Measurements from ENCODE around the gene FARP1.

FARP1 gene

DNA sequence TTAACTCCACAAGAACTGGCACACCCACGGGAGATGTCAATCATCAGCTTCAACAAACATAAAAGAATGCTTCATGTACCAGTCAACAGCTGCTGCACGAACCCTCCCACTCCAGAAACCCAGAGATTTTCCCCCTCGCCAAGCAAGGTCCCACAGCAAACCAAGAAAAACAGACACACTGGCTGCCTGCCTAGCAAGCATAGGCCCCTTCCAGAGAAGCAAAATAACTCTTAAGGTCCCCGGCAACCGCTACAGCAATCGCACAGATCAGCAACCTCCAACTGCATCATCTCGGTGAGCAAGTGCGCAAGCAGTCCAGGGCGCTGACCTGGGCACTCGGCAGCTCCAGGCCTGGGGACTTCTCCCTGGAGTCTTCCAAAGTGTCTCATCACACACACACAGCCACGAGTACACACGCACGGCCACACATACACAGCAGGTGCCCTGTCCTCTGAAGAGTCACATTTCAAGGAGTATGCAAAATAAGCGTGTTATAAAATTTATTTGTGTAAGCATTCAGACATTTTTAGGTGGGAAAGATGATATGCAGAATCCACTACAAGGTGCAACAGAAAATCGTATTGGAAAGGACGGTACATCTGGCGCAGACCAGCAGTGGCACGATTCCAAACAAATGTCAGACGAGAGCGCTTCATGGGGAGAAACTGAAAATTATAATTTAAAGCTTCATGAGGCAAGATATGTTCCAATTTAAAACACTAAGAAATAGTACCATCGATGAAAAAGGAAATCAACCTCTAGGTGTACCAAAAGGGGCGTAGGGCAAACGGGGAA lies 309.0 kb downstream of the FARP1 start:
- DNase-seq: no peak

- DNase-seq: no peak
Observed at GRCh38 chr13:98452851-98453843, 310.3 kb downstream of the FARP1 start.

GRCh38 chr13:98454389-98454881 lies 311.5 kb downstream of the FARP1 start:
- DNase-seq: no peak

- no peak for DNase-seq
Observed at GRCh38 chr13:98456413-98456845, 313.5 kb downstream of the FARP1 start.

- DNase-seq: no peak
Observed at GRCh38 chr13:98457053-98457452, 314.2 kb downstream of the FARP1 start.

GRCh38 chr13:98458431-98458830 lies 315.5 kb downstream of the FARP1 start:
- DNase-seq: no peak

- DNase-seq: no peak
Observed at GRCh38 chr13:98459171-98459681, 316.3 kb downstream of the FARP1 start.

- no peak for DNase-seq
Observed at GRCh38 chr13:98459721-98460370, 317.0 kb downstream of the FARP1 start.

DNA sequence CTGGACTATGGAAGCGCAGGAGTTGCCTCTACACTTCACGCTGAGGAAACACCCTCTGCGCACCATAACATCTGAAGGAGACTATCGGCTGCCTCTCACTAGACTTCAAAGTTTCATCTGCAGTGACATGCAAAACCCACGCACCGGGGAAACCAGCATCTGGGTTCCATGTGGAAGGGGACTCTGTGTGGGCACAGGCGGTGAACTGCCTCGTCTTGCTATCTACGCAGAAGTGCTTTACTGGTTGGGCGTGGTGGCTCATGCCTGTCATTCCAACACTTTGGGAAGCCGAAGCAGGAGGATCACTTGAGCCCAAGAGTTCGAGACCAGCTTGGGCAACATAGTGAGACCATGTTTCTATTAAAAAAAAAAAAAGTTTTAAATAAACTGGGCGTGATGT lies 317.6 kb downstream of the FARP1 start:
- no peak for DNase-seq

DNA sequence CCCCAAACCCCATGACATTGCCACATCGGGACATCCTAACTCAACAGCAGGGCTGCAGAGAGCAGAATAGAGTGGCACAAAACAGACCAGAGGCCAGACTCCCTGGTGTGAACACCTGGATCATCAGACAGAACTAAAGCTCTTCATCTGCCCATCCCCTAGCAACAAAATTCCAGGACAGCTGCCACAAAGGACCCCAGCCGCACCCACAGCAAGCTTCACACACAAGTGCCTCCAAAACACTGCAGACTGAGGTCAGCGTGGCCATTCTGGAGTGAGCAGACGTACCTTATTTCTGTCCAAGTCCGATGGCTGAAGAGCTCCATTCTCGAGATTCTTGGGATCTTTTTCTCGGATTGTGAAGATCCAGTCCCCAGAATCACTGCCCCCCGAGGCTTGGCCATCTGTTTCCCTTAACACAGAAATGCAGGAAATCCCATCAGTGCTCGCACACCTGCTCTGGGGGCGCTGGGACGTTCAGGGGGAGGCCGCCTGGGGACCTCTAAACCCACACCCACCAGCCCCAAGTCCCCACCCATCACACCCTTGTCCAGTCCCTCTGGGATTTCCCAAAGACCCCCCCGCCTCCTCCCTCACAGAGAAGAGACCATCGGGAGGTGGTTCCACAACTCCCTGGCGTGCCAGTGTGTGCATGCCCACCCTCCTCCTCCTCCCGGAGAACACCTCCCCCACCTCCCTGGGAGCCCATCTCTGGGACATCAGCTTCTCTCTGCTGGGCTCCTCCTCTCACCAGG lies 318.8 kb downstream of the FARP1 start:
- DNase-seq: no peak

DNA sequence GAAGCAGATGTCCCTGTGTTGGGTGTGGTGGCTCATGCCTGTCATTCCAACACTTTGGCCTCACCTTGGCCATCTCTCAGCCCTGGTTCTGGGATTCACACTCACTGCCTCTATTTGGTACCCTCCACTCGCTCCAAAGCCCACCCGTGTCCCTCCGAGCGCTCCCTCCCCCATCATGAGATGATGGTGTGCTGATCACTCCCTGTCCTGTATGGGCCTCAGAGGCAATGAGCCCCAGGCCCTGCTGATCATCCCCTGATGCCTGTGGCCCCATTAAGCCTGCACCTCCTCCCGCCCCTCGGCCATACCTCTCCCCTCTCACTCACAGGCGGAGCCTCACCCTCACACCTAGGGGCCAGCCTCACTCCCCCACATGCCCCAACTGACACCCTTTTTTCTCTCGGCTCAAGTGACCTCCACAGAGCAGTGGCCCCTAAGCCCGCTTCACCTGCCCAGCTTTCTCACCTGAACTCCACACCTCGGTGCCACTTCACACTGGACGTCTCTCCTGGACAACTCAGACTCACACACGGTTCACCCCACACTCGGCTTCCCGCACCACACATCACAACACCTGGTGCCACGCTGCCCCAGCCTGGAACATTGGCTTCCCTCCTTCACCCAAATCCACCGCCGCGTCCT lies 319.5 kb downstream of the FARP1 start:
- no peak for DNase-seq

DNA sequence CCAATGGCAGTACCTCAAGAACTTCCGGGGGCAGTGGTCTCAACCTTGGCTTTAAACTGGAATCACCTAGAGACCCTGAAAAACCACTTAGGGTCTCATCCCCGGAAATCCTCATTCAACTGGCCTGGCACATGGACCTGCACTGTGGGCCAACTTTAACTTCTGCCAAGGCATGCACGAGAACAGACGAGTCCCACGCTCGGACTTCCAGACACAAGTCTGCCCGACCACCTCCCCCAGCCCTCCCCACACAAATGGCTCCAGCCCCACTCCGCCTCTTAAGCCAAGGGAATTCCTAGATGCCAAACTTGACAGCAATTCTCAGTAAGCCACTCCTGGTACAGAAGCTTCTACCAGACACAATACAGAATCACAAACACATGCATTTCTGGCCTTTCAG lies 320.1 kb downstream of the FARP1 start:
- no peak for DNase-seq

DNA sequence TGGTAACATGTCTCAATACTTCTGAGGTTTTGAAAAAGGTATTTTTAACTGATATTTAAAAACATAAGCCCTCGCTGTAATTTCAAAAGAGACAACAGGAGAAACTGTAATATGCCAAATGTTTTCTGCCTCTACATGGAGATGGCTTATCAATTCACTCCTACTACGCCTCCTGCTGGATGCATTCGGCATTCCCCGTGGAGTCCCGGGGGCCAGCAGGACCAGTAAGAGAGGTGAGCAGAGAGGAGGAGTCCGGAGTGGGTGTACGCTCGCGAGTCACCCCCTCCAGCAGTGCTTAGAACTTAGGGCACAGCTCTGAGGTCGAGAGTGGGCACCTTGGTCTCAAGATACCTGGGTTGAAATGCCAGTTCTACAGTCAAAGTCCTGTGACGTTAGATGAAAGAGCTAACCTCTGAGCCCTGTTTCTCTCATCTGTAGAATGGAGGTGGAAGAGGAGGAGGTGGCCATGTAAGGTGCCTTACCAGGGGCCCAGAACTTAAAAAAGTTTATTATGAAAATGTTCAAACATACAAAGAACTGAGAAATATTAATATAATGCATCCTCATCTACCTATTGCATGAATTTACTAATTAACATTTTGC lies 323.8 kb downstream of the FARP1 start:
- DNase-seq: no peak

DNA sequence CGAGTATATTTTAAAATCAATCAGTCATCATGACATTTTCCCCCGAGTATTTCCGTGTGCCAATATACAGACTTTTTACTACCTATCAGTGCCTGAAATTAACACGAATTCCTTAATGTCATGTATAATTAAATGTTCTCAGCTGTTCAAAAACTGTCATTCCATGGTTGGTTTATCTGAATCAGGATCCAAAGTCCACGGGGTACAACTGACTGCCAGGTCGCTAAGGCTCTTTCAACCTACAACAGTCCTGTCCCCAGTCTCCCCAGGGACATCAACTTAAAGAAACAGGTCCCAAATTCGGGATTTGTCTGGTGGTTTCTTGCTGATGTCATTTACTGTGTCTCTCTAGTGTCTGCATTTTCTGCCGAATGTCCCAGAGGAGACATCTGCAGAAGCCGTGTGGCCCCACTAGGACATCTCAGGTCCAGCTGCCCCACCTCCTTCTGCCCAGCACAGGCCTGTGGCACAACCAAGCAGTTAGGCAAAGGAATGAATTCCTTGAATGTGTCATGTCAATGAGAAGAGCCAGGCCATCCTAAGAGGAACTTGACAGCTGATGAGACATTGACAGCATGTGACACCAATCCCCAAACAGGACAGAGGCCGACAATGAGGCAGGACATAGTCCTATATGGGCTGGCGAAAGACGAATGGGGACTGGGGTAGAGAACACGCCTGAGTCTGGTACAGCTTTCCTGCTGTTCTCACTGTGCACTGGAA lies 324.5 kb downstream of the FARP1 start:
- no peak for DNase-seq

GRCh38 chr13:98468361-98468760 lies 325.5 kb downstream of the FARP1 start:
- no peak for DNase-seq

GRCh38 chr13:98468929-98469328 lies 326.0 kb downstream of the FARP1 start:
- no peak for DNase-seq

GRCh38 chr13:98470920-98471319 lies 328.0 kb downstream of the FARP1 start:
- no peak for DNase-seq

GRCh38 chr13:98471934-98472333 lies 329.0 kb downstream of the FARP1 start:
- DNase-seq: no peak

- DNase-seq: no peak
Observed at GRCh38 chr13:98473135-98473787, 330.4 kb downstream of the FARP1 start.

DNA sequence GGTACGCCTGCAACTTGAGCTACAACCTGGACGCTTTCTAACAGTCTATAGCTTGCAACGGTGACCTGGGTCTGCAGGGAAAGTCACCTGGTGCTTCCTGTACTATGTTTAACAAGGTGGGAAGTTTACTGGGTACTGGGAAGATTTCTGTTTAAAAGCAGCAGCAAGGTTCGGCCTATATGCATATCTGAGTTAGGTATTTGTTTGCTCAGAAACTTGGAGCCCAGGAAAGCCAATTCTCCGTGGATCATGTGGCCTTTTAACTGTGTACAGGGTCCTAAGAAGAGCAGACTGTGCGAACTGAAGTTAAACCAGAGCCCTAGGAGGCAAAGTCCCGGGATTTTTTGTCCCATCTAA lies 330.9 kb downstream of the FARP1 start:
- no peak for DNase-seq

All from GOT3 (cell line).